ENCODE data around the gene GRPEL1. TPM values are rescaled to one million over a fixed set of nuclear protein-coding genes. Genes with fewer than 3 reads are reported as not detected.

The GRPEL1 gene
- total and polyA plus RNA-seq, 2 of the 4 experiments (the other 2 are of a cell fraction) = 33.0 to 33.9 TPM

- no peak overlapping the region for H2BK5ac ChIP-seq (ENCODE audit: low read depth, low read length, poor library complexity, severe bottlenecking)
- no peak overlapping the region for H3K9ac ChIP-seq (ENCODE audit: low read depth, low read length)
- H2BK20ac ChIP-seq (ENCODE audit: low read depth, low read length) = no peak overlapping the region
- no peak overlapping the region for H3K4me2 ChIP-seq (ENCODE audit: low read depth, low read length)
- H3K27ac ChIP-seq (ENCODE audit: insufficient read depth, low read length) = no peak overlapping the region
- no peak overlapping the region for H3K4me3 ChIP-seq (ENCODE audit: insufficient read depth, low read depth, low read length)
- CTCF ChIA-PET = interaction anchor here (0.5 kb wide), 1 partner anchor 15 kb away, joined by 4 read pairs; no protein-coding TSS in a partner anchor
- H3K23ac ChIP-seq (ENCODE audit: low read depth, low read length) = no peak overlapping the region
- H3K9me3 ChIP-seq (ENCODE audit: control insufficient read depth, insufficient read depth, low read length) = peaks cover 3% of the 10 kb centered on the region
- no peak overlapping the region for H3K14ac ChIP-seq (replicated peaks; ENCODE audit: low read depth, low read length)
- no TSS peak for BruUV-seq (replicated peaks)
- in situ Hi-C loops (cut with MboI; ENCODE audit: low sequenced_read_pairs) = no loop called here
- no peaks in the 10 kb centered on the region for H3K79me1 ChIP-seq (ENCODE audit: low read depth in 1 of 2, low read length in 2 of 2)
- no peak overlapping the region for H4K8ac ChIP-seq (ENCODE audit: low read depth in 2 of 2, low read length in 2 of 2)
- H4K5ac ChIP-seq (ENCODE audit: low read depth, low read length) = no peak overlapping the region
- no peaks in the 10 kb centered on the region for H3K36me3 ChIP-seq (ENCODE audit: control insufficient read depth, insufficient read depth, low read length)
- no peaks in the 10 kb centered on the region for H3K9me1 ChIP-seq (ENCODE audit: insufficient read depth, low read length)
- no peak overlapping the region for H2AK9ac ChIP-seq (replicated peaks; ENCODE audit: low read depth, low read length, poor library complexity)
- H3K18ac ChIP-seq (ENCODE audit: low read depth, low read length) = no peak overlapping the region
- dilution Hi-C loops (cut with HindIII; ENCODE audit: low sequenced_read_pairs, unreplicated experiment) = no loop called here
- no peak overlapping the region for H2AFZ ChIP-seq (replicated peaks; ENCODE audit: low read length, poor library complexity)
- intact Hi-C loops (cut with micrococcal nuclease) = no loop called here
- no CpG with 5 or more reads among the region's 5 CpGs for WGBS, 2 experiments (ENCODE audit: extremely low coverage in 2 of 2, insufficient read length in 1 of 2)
- no peak overlapping the region for H2AK5ac ChIP-seq (ENCODE audit: low read depth, low read length)
- no peak overlapping the region for H4K91ac ChIP-seq (ENCODE audit: insufficient read depth, low read depth, low read length)
- ATAC-seq (ENCODE audit: low read depth) = no peak
- no peaks in the 10 kb centered on the region for H4K20me1 ChIP-seq (ENCODE audit: insufficient read depth, low read length)
- H3K4me1 ChIP-seq (ENCODE audit: control insufficient read depth, insufficient read depth, low read length) = no peaks in the 10 kb centered on the region
- no peak for TF ChIP-seq RFX5 (IDR thresholded peaks at IDR 0.05; ENCODE audit: low read depth, low read length)
- TF ChIP-seq CHD1 (IDR thresholded peaks at IDR 0.05; ENCODE audit: low read depth, low read length) = no peak
- no peak for TF ChIP-seq FOS (IDR thresholded peaks at IDR 0.05; ENCODE audit: low read depth, low read length)
- TF ChIP-seq, protein P1, sequence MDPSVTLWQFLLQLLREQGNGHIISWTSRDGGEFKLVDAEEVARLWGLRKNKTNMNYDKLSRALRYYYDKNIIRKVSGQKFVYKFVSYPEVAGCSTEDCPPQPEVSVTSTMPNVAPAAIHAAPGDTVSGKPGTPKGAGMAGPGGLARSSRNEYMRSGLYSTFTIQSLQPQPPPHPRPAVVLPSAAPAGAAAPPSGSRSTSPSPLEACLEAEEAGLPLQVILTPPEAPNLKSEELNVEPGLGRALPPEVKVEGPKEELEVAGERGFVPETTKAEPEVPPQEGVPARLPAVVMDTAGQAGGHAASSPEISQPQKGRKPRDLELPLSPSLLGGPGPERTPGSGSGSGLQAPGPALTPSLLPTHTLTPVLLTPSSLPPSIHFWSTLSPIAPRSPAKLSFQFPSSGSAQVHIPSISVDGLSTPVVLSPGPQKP (IDR thresholded peaks at IDR 0.05; ENCODE audit: borderline replicate concordance, low read depth, low read length) = no peak
- no peak for TF ChIP-seq NFE2L2 (IDR thresholded peaks at IDR 0.05; ENCODE audit: low read depth, low read length)
- TF ChIP-seq CEBPB (IDR thresholded peaks at IDR 0.05; ENCODE audit: low read depth, low read length) = no peak
- no peak for TF ChIP-seq MAZ (IDR thresholded peaks at IDR 0.05; ENCODE audit: borderline replicate concordance, low read depth, low read length)
- TF ChIP-seq RAD21 (IDR thresholded peaks at IDR 0.05; ENCODE audit: low read length) = no peak
- H3K27me3 ChIP-seq (ENCODE audit: control insufficient read depth, insufficient read depth, low read length) = peaks cover 30% of the 10 kb centered on the region
- no peak overlapping the region for H2BK15ac ChIP-seq (ENCODE audit: low read depth, low read length)
- no peak overlapping the region for H2BK120ac ChIP-seq (ENCODE audit: low read depth, low read length)
- no peak overlapping the region for H3K4ac ChIP-seq (ENCODE audit: low read depth, low read length)
- no peak overlapping the region for H3K56ac ChIP-seq (ENCODE audit: extremely low read depth, insufficient read depth, low read length)
- POLR2A ChIA-PET (ENCODE audit: unreplicated experiment) = no interaction called here
- DNase-seq = no peak
Measured at GRCh38 chr4:7089213-7089986, 21.5 kb upstream of the GRPEL1 start.

All from IMR-90 (cell line).